GM18873 (cell line): ENCODE data around the gene GSG1L.

ENCODE experiments used
- ATAC-seq: cut with Tn5 transposase; IDR thresholded peaks from one replicate; pipeline ENCODE4 v1.9.1; 2021; ENCODE audit warnings: mild to moderate bottlenecking, moderate library complexity, moderate number of reproducible peaks; ENCODE audit not compliant: unreplicated experiment, low FRiP score

Gene GSG1L

GRCh38 chr16:27867122-27868110 lies 196.1 kb downstream of the GSG1L start:
- no peak for ATAC-seq

GRCh38 chr16:27863377-27863776 lies 200.1 kb downstream of the GSG1L start:
- no peak for ATAC-seq

DNA sequence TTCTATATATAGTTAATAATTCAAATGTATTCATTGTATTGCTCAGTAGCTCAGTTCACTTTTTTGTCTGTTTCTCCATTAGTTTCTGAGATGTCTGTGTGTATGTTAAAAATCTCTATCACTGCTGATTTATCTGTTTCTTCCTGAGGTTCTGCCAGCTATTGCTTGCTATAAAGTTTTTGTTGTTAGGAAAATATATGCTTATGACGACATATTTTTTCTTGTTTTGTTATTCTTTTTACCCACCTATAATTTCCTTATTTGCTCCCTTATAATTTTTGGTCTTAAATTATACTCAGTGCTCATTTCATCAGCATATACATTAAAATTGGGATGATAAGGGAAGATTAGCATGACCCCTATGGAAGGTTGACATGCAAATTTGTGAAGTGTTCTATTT lies 200.6 kb downstream of the GSG1L start:
- no peak for ATAC-seq

- ATAC-seq = no peak
Observed at GRCh38 chr16:27860091-27860490, 203.4 kb downstream of the GSG1L start.

GRCh38 chr16:27859020-27859419 lies 204.5 kb downstream of the GSG1L start:
- ATAC-seq = no peak

DNA sequence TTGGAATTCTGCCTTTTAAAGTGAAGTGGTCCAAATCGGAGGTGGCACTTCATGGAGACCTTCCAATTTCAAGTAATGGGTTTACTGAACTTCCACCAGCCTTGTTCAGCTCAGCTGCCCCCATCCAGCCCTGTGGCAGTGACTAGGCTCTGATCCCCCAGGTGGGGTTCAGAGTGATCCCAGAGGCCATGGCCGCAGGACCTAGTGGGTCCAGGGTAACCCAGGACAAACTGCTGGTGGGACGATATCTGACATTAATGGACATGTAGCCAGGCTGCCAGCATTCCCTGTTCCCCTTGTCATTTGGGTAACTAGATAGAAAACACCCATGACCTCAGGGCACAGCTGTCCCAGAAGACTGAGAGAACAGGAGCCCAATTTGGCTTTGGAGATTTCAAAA lies 209.9 kb downstream of the GSG1L start:
- ATAC-seq = no peak

DNA sequence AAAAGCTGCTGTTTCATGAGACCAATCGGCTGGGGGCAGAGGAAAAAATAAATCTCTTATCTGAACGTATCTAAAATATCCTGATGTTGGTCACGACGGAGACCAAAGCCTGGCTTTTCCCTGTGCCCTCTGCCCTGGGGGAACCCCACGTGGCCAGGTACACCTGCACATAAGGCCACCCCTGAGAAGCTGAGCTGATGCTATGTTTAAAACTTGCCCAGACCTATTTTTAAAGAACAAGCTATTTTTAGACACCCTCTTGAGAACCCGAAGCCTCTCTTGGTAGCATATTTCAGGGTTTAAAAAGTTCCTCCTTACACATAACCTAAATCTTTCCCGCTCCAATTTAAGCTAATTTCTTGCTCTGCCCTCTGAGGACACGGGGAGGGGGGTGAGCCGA lies 210.4 kb downstream of the GSG1L start:
- no peak for ATAC-seq

DNA sequence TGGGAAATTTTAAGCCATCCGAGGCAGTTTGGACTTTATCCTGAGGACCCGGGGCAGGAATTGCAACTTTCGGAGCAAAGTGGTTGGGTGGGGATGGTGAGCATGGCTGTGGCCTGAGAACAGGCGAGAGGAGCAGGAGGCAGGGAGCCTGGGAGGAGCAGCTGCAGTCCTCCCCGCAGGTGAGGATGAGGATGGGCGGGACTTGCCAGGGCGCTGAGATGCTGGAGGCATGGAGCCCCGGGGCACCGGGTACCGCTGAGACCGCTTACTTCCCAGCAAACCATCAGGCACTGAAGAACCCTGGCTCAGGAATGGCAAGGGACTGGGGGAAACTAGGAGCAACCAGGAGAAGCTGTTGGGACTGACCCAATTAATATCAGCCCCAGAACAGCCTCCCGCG lies 210.8 kb downstream of the GSG1L start:
- no peak for ATAC-seq

DNA sequence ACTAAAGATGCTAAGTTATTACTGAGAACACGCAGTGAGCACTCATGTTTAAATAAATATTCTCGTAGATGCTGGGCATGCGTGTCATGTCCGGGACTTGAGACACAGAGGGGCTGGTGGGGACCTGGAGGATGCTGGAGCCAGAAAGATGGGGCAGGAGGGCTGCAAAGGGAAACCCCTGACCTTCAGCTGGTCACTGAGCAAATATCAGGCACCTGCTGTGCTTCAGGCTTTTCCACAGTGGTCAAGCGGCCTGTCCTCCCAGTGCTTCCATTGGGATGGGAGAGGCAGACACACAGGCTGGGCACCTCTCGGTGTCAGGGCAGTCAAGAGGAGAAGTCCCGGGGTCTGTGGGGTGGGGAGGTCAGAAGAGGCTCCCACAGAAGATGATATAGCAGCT lies 211.4 kb downstream of the GSG1L start:
- no peak for ATAC-seq

DNA sequence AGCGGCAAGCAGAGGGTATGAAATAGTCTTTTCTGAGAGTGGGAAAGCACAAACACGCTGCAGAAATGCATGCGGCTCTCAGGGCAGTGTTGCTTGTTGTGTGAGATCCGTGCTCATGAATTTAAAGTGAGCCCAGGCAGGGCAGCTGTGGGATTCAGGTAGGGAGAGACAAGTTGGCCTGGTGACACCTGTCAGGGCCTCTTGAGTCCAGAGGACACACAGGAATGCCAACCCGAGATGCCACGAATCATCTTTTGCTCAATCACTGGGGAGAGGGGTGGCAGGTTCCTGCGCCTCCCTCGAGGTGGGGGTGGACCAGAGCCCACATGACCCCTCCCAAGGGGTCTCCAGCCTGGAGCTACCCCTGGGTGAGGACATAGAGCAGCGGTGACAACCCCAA lies 211.9 kb downstream of the GSG1L start:
- ATAC-seq = no peak

DNA sequence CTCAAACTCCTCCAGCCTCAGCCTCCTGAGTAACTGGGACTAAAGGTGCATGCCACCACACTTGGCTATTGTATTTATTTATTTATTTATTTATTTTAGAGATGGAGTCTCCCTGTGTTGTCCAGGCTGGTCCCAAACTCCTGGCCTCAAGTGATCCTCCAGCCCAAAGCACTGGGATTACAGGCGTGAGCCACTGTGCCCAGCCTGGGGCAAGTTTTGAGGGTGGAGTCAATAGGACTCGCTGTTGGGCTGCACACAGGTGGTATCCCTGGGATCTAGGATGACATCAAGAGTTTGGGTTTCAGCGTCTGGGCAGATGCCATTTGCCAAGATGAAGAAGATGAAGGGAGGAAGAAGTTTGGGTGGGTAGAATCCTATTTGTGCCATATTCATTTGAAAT lies 213.9 kb downstream of the GSG1L start:
- no peak for ATAC-seq

- ATAC-seq = no peak
Observed at GRCh38 chr16:27847030-27847550, 216.4 kb downstream of the GSG1L start.

GRCh38 chr16:27844826-27845225 lies 218.7 kb downstream of the GSG1L start:
- no peak for ATAC-seq

DNA sequence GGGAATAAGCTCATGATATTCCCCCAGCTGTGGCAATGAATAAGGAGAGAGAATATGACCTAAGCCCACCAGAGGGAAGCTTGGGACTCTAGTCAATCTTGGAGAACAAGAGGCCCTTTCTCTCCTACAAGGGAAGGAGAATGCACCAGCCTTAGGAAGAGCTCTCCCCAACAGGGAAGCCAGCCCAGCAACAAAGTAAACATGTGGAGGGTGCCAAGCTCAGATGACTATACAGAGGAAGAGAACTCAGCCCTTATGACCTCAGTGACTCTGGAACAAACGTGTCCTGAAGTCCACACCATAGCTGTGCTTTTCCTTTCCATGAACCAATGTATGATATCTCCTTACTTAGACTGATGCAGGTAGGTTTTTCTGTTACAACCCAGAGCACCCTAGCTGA lies 219.7 kb downstream of the GSG1L start:
- no peak for ATAC-seq

- no peak for ATAC-seq
Observed at GRCh38 chr16:27841911-27842310, 221.6 kb downstream of the GSG1L start.

DNA sequence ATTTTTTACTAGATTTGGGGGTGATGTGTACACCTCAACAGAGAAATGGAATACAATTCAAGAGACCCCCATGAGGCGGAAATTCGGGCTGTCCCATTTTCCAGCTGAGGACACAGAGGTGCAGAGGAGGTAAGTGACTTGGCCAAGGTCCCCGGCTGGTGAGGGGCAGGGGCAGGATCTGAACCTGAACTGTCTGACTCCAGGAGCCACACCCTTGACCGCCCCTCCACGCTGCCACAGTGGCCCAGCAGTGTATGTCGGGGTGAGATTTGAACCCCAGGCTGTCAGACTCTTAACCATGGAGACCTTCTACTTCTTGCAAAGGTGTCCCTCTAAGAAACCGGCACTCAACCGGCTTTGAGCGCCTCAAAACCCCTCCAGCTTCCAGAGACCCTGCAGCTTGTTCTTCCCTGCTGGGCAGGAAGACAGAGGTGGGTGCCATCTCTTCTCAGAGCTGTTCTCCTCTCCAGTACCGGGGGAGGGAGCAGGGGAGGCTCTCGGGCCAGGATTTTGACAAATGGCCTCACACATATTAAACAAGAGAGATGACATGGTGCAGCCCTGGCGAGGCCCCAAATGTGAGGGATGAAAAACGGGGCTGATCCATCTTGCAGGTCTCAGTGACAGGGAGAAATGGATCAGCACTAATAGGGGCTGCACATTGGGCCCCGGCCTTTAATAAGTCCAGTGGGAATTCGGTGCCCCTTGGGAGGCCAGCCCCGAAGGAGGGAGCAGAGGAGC lies 222.3 kb downstream of the GSG1L start:
- no peak for ATAC-seq

DNA sequence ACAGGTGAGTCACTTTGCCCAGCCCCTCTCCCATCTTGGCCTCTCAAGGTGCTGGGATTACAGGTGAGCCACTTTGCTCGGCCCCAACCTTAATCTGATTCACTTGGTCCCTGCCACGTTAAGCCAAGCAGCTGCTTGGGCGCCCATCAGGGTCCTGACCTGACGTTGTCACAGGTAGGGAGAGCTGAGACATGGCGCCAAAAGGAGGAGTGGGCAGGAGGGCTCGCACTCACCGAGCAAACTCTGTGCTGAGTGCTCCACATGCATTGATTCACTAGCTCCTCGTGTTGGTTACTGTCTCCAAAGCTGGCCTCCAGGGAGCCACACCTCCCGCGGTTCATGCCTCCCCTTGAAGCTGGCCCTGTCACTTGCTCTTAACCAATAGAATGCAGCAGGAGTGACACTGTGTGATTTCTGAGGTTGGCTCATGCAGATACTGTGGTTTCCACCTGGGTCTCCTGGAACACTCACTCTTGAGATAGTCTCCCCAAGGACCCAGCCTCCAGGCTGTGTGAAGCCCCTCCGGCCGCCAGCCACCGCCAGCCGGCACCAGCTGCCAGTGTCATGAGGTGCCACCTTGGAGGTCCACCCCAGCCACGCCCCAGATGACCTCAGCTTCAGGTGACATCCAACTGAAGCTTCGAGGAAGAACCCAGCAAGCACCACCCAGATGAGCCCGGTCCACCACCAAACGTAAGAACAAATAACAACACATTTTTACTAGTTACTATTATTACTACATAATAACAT lies 223.0 kb downstream of the GSG1L start:
- no peak for ATAC-seq

GRCh38 chr16:27839419-27839818 lies 224.1 kb downstream of the GSG1L start:
- ATAC-seq = no peak

DNA sequence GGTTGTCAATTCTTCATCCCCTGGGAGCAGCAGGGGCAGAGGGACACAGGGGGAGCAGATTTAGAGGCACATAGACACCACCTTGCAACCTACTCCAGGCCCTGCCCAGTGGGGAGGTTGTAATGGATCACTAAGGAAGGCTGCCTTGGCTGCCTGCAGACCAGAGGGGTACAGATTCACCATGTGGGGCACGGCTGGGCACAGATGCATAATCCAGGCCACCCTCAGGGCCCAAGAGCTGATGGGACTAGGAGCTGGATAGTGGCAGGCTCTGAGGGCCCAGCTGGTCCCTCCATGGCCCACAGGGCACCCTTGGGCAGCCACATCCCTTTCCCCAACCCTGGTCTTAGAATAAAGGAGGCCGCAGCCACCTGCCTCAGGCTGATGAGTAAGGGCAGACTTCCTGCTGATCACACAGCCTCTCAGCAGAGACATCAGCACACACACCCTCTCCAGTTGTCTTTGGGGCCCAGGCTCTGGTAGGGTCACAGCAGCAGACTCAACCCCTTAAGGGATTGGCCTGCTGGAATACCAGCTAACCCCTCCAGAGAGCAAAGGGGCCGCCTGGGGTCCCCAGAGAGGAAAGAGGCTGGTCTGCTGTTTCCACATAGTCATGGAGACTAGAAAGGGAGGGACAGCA lies 224.9 kb downstream of the GSG1L start:
- ATAC-seq = no peak

GRCh38 chr16:27829975-27830374 lies 233.5 kb downstream of the GSG1L start:
- ATAC-seq = no peak
